SK-N-SH treated with all-trans-retinoic acid at 6 μM for 48 hours (cell line): ENCODE data around the gene PTTG1IP2.

Experiments
- ATAC-seq: fragments of 200-7000 bp; cut with Tn5 transposase; 3 replicates; pipeline ENCODE4 v1.9.1; 2020; ENCODE audit warnings: mild to moderate bottlenecking, moderate library complexity
- BACH2 ChIP-seq: fragments of 250-450 bp; sonication (Bioruptor Pico); IDR thresholded peaks from 2 replicates; pipeline ENCODE4 v1.9.0; 2021; ENCODE audit warnings: mild to moderate bottlenecking, borderline replicate concordance
- ESRRG ChIP-seq: fragments of 250-450 bp; sonication (Bioruptor Pico); IDR thresholded peaks from 2 replicates; pipeline ENCODE4 v1.6.1; 2021; ENCODE audit warnings: mild to moderate bottlenecking
- ISL1 ChIP-seq: fragments of 250-450 bp; sonication (Bioruptor Pico); IDR thresholded peaks from 2 replicates; pipeline ENCODE4 v2.1.2; 2022; ENCODE audit warnings: mild to moderate bottlenecking, moderate library complexity
- PPARA ChIP-seq: fragments of 250-450 bp; sonication (Bioruptor Pico); IDR thresholded peaks from 2 replicates; pipeline ENCODE4 v1.5.0; 2020; ENCODE audit warnings: mild to moderate bottlenecking, borderline replicate concordance
- RARB ChIP-seq: fragments of 250-450 bp; sonication (Bioruptor Pico); IDR thresholded peaks from 2 replicates; pipeline ENCODE4 v1.8.0; 2021; ENCODE audit warnings: mild to moderate bottlenecking, moderate library complexity
- SNAI2 ChIP-seq: fragments of 250-450 bp; sonication (Bioruptor Pico); IDR thresholded peaks from 2 replicates; pipeline ENCODE4 v1.5.0; 2020; ENCODE audit warnings: mild to moderate bottlenecking, moderate library complexity
- TCF4 ChIP-seq: fragments of 250-450 bp; sonication (Bioruptor Pico); IDR thresholded peaks from 2 replicates; pipeline ENCODE4 v1.8.0; 2021; ENCODE audit warnings: mild to moderate bottlenecking, moderate library complexity, borderline replicate concordance
- TOX ChIP-seq: fragments of 250-450 bp; sonication (Bioruptor Pico); IDR thresholded peaks from 2 replicates; pipeline ENCODE4 v1.8.0; 2021; ENCODE audit warnings: mild to moderate bottlenecking, moderate library complexity, borderline replicate concordance
- ZFP3 ChIP-seq: fragments of 250-450 bp; sonication (Bioruptor Pico); IDR thresholded peaks from 2 replicates; pipeline ENCODE4 v1.5.0; 2020; ENCODE audit warnings: mild to moderate bottlenecking, moderate library complexity
- ZFP30 ChIP-seq: fragments of 450-650 bp; formaldehyde crosslinking; IDR thresholded peaks from 2 replicates; pipeline ENCODE4 v1.5.0; 2022; ENCODE audit warnings: mild to moderate bottlenecking, moderate library complexity
- ZNF70 ChIP-seq: fragments of 450-650 bp; formaldehyde crosslinking; IDR thresholded peaks from 2 replicates; pipeline ENCODE4 v1.5.0; 2020; ENCODE audit warnings: mild to moderate bottlenecking, moderate library complexity
- TF ChIP-seq, protein P1 (sequence below): fragments of 250-450 bp; sonication (Bioruptor Pico); IDR thresholded peaks from 2 replicates; pipeline ENCODE4 v1.5.1; 2020; ENCODE audit warnings: low read depth, mild to moderate bottlenecking, moderate library complexity
- TF ChIP-seq, protein P2 (sequence below): fragments of 250-450 bp; sonication (Bioruptor Pico); IDR thresholded peaks from 2 replicates; pipeline ENCODE4 v1.5.0; 2020; ENCODE audit warnings: mild to moderate bottlenecking, moderate library complexity
- TF ChIP-seq, protein P3 (sequence below): fragments of 250-450 bp; sonication (Bioruptor Pico); IDR thresholded peaks from 2 replicates; pipeline ENCODE4 v1.8.0; 2021; ENCODE audit warnings: low read depth, mild to moderate bottlenecking, moderate library complexity, borderline replicate concordance
- TF ChIP-seq, protein P4 (sequence below): fragments of 250-450 bp; sonication (Bioruptor Pico); IDR thresholded peaks from 2 replicates; pipeline ENCODE4 v1.8.0; 2020; ENCODE audit warnings: mild to moderate bottlenecking, moderate library complexity, borderline replicate concordance

Gene PTTG1IP2

DNA sequence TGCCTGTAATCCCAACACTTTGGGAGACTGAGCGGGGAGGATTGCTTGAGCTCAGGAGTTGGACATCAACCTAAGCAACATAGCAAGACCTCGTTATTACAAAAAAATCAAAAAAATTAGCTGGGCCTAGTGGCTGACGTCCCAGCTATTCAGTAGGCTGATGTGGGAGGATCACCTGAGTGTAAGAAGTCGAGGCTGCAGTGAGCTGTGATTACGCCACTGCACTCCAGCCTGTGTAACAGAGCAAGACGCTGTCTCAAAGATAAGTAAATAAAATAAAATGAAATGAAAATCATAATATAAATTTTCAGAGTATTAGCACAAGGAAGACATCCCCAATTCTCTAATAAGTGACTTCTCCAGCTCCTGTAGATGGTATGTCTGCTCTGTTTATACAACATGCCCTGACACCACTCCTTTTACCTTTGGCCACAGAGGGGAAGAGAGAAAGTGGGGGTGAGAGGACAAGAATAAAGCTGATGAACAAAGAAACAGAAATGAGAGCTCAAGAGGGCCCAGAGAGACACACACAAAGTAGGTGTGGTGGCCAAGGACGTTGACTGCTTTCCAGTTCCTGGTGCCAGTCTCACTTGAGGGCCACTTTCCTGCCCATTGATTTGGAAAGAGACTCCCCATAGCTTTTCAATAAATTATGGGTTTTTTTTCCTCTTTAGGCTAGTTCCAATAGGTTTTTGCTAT, 62.9 kb downstream of the PTTG1IP2 start:
- no peak for TF ChIP-seq TOX
- no peak for TF ChIP-seq ISL1 (CRISPR knock-in tag)
- TF ChIP-seq RARB (CRISPR knock-in tag): no peak
- TF ChIP-seq, protein P1, sequence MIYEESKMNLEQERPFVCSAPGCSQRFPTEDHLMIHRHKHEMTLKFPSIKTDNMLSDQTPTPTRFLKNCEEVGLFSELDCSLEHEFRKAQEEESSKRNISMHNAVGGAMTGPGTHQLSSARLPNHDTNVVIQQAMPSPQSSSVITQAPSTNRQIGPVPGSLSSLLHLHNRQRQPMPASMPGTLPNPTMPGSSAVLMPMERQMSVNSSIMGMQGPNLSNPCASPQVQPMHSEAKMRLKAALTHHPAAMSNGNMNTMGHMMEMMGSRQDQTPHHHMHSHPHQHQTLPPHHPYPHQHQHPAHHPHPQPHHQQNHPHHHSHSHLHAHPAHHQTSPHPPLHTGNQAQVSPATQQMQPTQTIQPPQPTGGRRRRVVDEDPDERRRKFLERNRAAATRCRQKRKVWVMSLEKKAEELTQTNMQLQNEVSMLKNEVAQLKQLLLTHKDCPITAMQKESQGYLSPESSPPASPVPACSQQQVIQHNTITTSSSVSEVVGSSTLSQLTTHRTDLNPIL (CRISPR knock-in tag): no peak
- TF ChIP-seq, protein P2, sequence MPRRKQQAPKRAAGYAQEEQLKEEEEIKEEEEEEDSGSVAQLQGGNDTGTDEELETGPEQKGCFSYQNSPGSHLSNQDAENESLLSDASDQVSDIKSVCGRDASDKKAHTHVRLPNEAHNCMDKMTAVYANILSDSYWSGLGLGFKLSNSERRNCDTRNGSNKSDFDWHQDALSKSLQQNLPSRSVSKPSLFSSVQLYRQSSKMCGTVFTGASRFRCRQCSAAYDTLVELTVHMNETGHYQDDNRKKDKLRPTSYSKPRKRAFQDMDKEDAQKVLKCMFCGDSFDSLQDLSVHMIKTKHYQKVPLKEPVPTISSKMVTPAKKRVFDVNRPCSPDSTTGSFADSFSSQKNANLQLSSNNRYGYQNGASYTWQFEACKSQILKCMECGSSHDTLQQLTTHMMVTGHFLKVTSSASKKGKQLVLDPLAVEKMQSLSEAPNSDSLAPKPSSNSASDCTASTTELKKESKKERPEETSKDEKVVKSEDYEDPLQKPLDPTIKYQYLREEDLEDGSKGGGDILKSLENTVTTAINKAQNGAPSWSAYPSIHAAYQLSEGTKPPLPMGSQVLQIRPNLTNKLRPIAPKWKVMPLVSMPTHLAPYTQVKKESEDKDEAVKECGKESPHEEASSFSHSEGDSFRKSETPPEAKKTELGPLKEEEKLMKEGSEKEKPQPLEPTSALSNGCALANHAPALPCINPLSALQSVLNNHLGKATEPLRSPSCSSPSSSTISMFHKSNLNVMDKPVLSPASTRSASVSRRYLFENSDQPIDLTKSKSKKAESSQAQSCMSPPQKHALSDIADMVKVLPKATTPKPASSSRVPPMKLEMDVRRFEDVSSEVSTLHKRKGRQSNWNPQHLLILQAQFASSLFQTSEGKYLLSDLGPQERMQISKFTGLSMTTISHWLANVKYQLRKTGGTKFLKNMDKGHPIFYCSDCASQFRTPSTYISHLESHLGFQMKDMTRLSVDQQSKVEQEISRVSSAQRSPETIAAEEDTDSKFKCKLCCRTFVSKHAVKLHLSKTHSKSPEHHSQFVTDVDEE (CRISPR knock-in tag): no peak
- TF ChIP-seq, protein P3, sequence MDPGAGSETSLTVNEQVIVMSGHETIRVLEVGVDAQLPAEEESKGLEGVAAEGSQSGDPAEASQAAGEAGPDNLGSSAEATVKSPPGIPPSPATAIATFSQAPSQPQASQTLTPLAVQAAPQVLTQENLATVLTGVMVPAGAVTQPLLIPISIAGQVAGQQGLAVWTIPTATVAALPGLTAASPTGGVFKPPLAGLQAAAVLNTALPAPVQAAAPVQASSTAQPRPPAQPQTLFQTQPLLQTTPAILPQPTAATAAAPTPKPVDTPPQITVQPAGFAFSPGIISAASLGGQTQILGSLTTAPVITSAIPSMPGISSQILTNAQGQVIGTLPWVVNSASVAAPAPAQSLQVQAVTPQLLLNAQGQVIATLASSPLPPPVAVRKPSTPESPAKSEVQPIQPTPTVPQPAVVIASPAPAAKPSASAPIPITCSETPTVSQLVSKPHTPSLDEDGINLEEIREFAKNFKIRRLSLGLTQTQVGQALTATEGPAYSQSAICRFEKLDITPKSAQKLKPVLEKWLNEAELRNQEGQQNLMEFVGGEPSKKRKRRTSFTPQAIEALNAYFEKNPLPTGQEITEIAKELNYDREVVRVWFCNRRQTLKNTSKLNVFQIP (CRISPR knock-in tag): no peak
- TF ChIP-seq ZFP30 (CRISPR knock-in tag): no peak
- TF ChIP-seq, protein P4, sequence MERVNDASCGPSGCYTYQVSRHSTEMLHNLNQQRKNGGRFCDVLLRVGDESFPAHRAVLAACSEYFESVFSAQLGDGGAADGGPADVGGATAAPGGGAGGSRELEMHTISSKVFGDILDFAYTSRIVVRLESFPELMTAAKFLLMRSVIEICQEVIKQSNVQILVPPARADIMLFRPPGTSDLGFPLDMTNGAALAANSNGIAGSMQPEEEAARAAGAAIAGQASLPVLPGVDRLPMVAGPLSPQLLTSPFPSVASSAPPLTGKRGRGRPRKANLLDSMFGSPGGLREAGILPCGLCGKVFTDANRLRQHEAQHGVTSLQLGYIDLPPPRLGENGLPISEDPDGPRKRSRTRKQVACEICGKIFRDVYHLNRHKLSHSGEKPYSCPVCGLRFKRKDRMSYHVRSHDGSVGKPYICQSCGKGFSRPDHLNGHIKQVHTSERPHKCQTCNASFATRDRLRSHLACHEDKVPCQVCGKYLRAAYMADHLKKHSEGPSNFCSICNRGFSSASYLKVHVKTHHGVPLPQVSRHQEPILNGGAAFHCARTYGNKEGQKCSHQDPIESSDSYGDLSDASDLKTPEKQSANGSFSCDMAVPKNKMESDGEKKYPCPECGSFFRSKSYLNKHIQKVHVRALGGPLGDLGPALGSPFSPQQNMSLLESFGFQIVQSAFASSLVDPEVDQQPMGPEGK (CRISPR knock-in tag): no peak
- no peak for TF ChIP-seq TCF4
- TF ChIP-seq ZFP3 (CRISPR knock-in tag): no peak
- no peak for TF ChIP-seq ZNF70
- ATAC-seq: no peak

DNA sequence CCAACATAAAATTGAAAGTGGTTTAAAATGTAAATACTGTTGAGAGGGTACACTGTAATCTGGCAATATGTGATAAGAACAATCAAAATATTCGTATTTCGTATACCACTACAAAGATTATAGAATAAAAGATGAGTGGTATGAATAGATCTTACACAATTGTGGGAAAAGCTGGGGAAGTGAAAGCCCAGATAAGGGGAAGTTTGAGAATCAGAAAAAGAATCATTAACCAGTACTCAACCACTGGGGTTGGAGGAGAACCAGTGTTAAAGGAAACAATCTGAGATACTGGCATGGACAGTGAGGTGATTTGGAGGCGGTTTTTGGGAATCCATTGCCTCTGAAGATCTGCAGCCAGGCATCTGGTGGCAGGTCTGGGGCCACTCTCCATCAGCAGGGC, 67.0 kb downstream of the PTTG1IP2 start:
- no peak for TF ChIP-seq ISL1 (CRISPR knock-in tag)
- no peak for ATAC-seq

DNA sequence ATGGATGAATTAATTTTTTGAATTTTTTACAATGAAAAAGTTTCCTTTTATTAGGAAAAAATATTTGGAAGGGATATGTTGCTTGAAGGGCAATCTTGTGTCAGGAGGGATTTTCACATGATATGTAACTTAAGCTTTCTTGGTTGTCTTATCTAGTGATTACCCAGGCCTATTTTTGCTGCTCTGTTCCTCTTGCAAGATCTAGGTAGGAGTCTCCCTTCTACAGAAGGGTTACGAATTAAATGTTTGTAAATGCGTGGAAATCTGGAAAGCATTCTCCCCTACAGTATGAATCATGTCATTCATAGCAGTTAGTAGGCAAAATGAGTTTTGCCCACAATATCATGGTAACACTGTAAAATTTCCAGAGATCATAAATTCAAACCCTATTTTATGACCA, 69.0 kb downstream of the PTTG1IP2 start:
- TF ChIP-seq, protein P1 (CRISPR knock-in tag): no peak
- TF ChIP-seq BACH2: no peak
- no peak for TF ChIP-seq ESRRG
- TF ChIP-seq, all 23 proteins: peak for 0
- ATAC-seq: no peak

DNA sequence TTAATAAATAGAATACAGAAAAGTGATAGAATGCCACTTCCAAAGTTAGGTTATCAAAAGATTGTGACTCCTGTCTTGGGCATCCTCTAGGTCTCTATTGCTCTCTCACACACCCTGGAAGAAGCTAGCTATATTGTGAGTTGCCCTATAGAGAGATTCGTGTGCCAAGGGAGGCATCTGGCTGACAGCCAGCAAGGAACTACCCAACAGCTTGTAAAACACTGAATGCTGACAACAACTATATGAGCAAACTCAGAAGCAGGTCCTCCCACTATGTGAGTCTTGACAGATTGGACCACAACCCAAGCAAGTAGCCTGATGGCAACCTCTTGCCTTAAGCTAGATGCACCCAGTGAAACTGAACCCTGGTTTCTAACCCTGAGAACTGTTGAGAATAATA, 71.0 kb downstream of the PTTG1IP2 start:
- TF ChIP-seq, protein P1 (CRISPR knock-in tag): no peak
- TF ChIP-seq, protein P3 (CRISPR knock-in tag): no peak
- TF ChIP-seq PPARA (CRISPR knock-in tag) (no peak), SNAI2 (CRISPR knock-in tag) (no peak)
- TF ChIP-seq, protein P4 (CRISPR knock-in tag): no peak
- ATAC-seq: no peak
